ENCODE data around the gene PCBP4.

The PCBP4 gene

DNA sequence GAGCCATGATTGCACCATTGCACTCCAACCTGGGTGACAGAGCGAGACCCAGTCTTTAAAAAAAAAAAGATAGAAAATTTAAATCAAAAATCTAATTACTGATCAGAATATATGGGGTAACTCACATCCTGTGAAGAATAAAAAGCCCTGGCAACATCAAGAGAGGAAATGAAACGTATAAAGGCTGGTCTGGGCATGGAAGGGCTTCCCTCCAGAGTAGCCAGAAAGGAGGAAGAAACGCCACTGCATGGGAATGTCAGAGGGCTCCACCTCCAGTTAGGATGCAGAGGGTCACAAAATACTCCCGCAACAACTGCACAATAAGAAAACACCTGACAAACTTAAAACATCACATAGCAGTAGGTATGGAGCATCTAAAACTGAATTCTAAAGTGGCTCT, 59.2 kb downstream of the PCBP4 start:
- Histone ChIP-seq H3K9me3 (ENCODE audit: control insufficient read depth in 2 of 2, low read length in 2 of 2) (no peaks in the 10 kb centered on the region), H3K36me3 (ENCODE audit: control insufficient read depth in 2 of 2, insufficient read depth in 2 of 2, low read length in 2 of 2) (no peaks in the 10 kb centered on the region), H3K4me1 (ENCODE audit: control insufficient read depth in 2 of 2, insufficient read depth in 2 of 2, low read length in 2 of 2) (no peaks in the 10 kb centered on the region), H3K4me3 (ENCODE audit: low read length in 2 of 2) (no peak overlapping the region), H3K27ac (ENCODE audit: low read depth in 2 of 2, low read length in 2 of 2) (no peak overlapping the region), H3K9ac (ENCODE audit: low read depth in 1 of 2, low read length in 2 of 2) (no peak overlapping the region), H3K27me3 (ENCODE audit: control insufficient read depth in 2 of 2, insufficient read depth in 2 of 2, low read length in 2 of 2) (no peaks in the 10 kb centered on the region)
